B cell (primary cell): ENCODE measurements around the gene TRPC4AP. TPM values are rescaled to one million over a fixed set of nuclear protein-coding genes. Genes with fewer than 3 reads are reported as not detected.

Experiments used
- ATAC-seq: fragments of 200-7000 bp; cut with Tn5 transposase; one replicate; pipeline ENCODE4 v1.10.0; 2021; ENCODE audit warnings: low read depth, mild to moderate bottlenecking, moderate number of reproducible peaks, moderate library complexity
- CTCF ChIA-PET: fragments of 350-600 bp; sonication (Branson Sonifier 250); formaldehyde crosslinking; loops from one replicate; lab custom pipeline; 2021; ENCODE audit warnings: antibody characterized with exemption, inconsistent platforms; lab: Charles Lee
- POLR2A ChIA-PET: fragments of 350-600 bp; sonication (Branson Sonifier 250); formaldehyde crosslinking; loops from one replicate; lab custom pipeline; 2021; ENCODE audit warnings: antibody characterized with exemption; lab: Charles Lee
- DNase-seq: peaks from one replicate; pipeline ENCODE4 v3.0.0; 2013
- H2AFZ ChIP-seq: 2 replicates; pipeline ENCODE4 v1.6.1; 2012; ENCODE audit warnings: mild to moderate bottlenecking, low read depth, low read length; ENCODE audit not compliant: insufficient read depth, poor library complexity, severe bottlenecking
- H3K27ac ChIP-seq, 2 donors: 1 replicate in 1 of 2; 2 replicates in 1 of 2; pipeline ENCODE4 v1.5.1; 2012 to 2013; ENCODE audit warnings: low read length in 2 of 2, mild to moderate bottlenecking in 2 of 2, moderate library complexity in 1 of 2
- H3K27me3 ChIP-seq, 4 experiments: fragments of 200-600 bp in 1 of 4; sonication (generic) in 1 of 4; replicated peaks in 1 of 4; 1 replicate in 2 of 4; 2 replicates in 2 of 4; pipeline versions ENCODE4 v1.6.1 to v1.7.0; 2013 to 2016; ENCODE audit warnings: low read length in 3 of 4, mild to moderate bottlenecking in 2 of 4, mixed read lengths in 1 of 4, moderate library complexity in 1 of 4; ENCODE audit not compliant: insufficient read depth in 4 of 4, control insufficient read depth in 3 of 4; ENCODE audit errors: control extremely low read depth in 1 of 4
- H3K36me3 ChIP-seq, 2 experiments: replicated peaks in 1 of 2; 1 replicate in 1 of 2; 2 replicates in 1 of 2; pipeline versions ENCODE4 v1.6.1 to v1.7.1; 2013; ENCODE audit warnings: low read length in 1 of 2; ENCODE audit not compliant: insufficient read depth in 2 of 2, control insufficient read depth in 1 of 2; ENCODE audit errors: control extremely low read depth in 1 of 2, extremely low read depth in 1 of 2
- H3K4me1 ChIP-seq, 2 donors: fragments of 200-600 bp in 1 of 2; sonication (generic) in 1 of 2; 1 replicate in 1 of 2; 2 replicates in 1 of 2; pipeline versions ENCODE4 v1.5.1 to v1.6.1; 2013 to 2017; ENCODE audit warnings: low read length in 2 of 2; ENCODE audit not compliant: control insufficient read depth in 2 of 2, insufficient read depth in 2 of 2
- H3K4me2 ChIP-seq: replicated peaks from 2 replicates; pipeline ENCODE3; 2012; ENCODE audit warnings: mild to moderate bottlenecking, low read depth, low read length; ENCODE audit not compliant: poor library complexity, severe bottlenecking
- H3K4me3 ChIP-seq, 5 experiments: fragments of 200-600 bp in 1 of 5; sonication (generic) in 1 of 5; 1 replicate in 3 of 5; 2 replicates in 2 of 5; pipeline versions ENCODE4 v1.5.1 to v1.7.0; 2011 to 2016; ENCODE audit warnings: low read length in 4 of 5, mild to moderate bottlenecking in 4 of 5, low read depth in 2 of 5, control low read depth in 1 of 5, moderate library complexity in 1 of 5; ENCODE audit not compliant: insufficient read depth in 1 of 5; ENCODE audit errors: control extremely low read depth in 1 of 5, extremely low read depth in 1 of 5
- H3K79me2 ChIP-seq: fragments of 200-600 bp; sonication (generic); one replicate; pipeline ENCODE4 v1.6.0; 2016; ENCODE audit warnings: low read length; ENCODE audit not compliant: control insufficient read depth, insufficient read depth
- H3K9ac ChIP-seq: fragments of 200-600 bp; sonication (generic); 2 replicates; pipeline ENCODE4 v1.6.1; 2017; ENCODE audit warnings: mild to moderate bottlenecking, low read length, moderate library complexity
- H3K9me3 ChIP-seq, 3 donors: one replicate each; pipeline versions ENCODE4 v1.6.1 to v1.7.1; 2013; ENCODE audit warnings: low read length in 2 of 3; ENCODE audit not compliant: control insufficient read depth in 2 of 3, insufficient read depth in 1 of 3; ENCODE audit errors: control extremely low read depth in 1 of 3
- H4K20me1 ChIP-seq: 2 replicates; pipeline ENCODE4 v1.6.0; 2012; ENCODE audit warnings: mild to moderate bottlenecking, low read length; ENCODE audit not compliant: insufficient read depth, control insufficient read depth, poor library complexity, severe bottlenecking
- H3K27ac Mint-ChIP-seq: one replicate; pipeline ENCODE4 v1.8.0; 2021; ENCODE audit warnings: mixed read lengths
- H3K27me3 Mint-ChIP-seq: one replicate; pipeline ENCODE4 v1.8.0; 2021; ENCODE audit warnings: mixed read lengths
- H3K4me1 Mint-ChIP-seq: one replicate; pipeline ENCODE4 v1.8.0; 2021; ENCODE audit warnings: mixed read lengths
- H3K4me3 Mint-ChIP-seq: one replicate; pipeline ENCODE4 v1.8.0; 2021; ENCODE audit warnings: mixed read lengths
- H3K9me3 Mint-ChIP-seq: one replicate; pipeline ENCODE4 v1.8.0; 2022; ENCODE audit warnings: mixed read lengths; ENCODE audit not compliant: insufficient read depth
- CTCF ChIP-seq: fragments of 200-600 bp; IDR thresholded peaks from one replicate; pipeline ENCODE4 v1.8.0; 2022; ENCODE audit warnings: antibody characterized with exemption, mild to moderate bottlenecking
- EZH2 ChIP-seq: IDR thresholded peaks from 2 replicates; pipeline ENCODE4 v1.6.1; 2012; ENCODE audit warnings: borderline replicate concordance, low read depth, mild to moderate bottlenecking, moderate library complexity, low read length; ENCODE audit not compliant: insufficient read depth, poor library complexity, severe bottlenecking
- WGBS: methylation state at CpG from one replicate; pipeline ENCODE4 v1.1.5; 2013; ENCODE audit warnings: missing lambda C conversion rate; ENCODE audit not compliant: insufficient coverage; 5-methylcytosine and 5-hydroxymethylcytosine counted together
- intact Hi-C: fragments of 100-400 bp; cut with micrococcal nuclease; formaldehyde crosslinking; loops from one replicate; pipeline ENCODE4 v1.10.0; 2022
- polyA plus RNA-seq: library from polyadenylated mRNA; depleted of rRNA; stranded (reverse); fragments of >200 nt; gene quantifications from 2 replicates; pipeline ENCODE4 v1.2.3, GENCODE V29; 2012
- total RNA-seq, 2 donors: library from RNA; stranded (reverse); fragments of 120-200 nt in 1 of 2; gene quantifications; 1 replicate in 1 of 2; 2 replicates in 1 of 2; pipeline versions ENCODE4 v1.2.3 to v1.2.4, GENCODE V29; 2013 to 2022

TRPC4AP gene
- total and polyA plus RNA-seq, 2 donors (not counting 1 experiment from before 2014, with no cell fraction given): 62.5 to 73.2 TPM

GRCh38 chr20:34980543-34981233 lies 111.9 kb downstream of the TRPC4AP start:
- Mint-ChIP-seq H3K27me3 (peaks cover 30% of the 10 kb centered on the region), H3K27ac (no peak overlapping the region), H3K4me3 (no peak overlapping the region), H3K9me3 (no peaks in the 10 kb centered on the region), H3K4me1 (no peaks in the 10 kb centered on the region)
- ChIA-PET CTCF (no interaction called here), POLR2A (no interaction called here)
- Histone ChIP-seq H3K4me2 (no peak overlapping the region), H4K20me1 (no peaks in the 10 kb centered on the region), H3K27ac (no peak overlapping the region), H3K9ac (no peak overlapping the region), H2AFZ (no peak overlapping the region), H3K79me2 (no peaks in the 10 kb centered on the region), H3K4me3 (no peak overlapping the region), H3K4me1 (no peaks in the 10 kb centered on the region), H3K36me3 (no peaks in the 10 kb centered on the region), H3K9me3 (peaks cover 0 to 3% (median 0%) of the 10 kb centered on the region in 3 donors), H3K27me3 (peaks cover 0 to 23% (median 8%) of the 10 kb centered on the region in 4 experiments)
- DNase-seq (no peak), ATAC-seq (no peak)
- intact Hi-C loops: no loop called here
- WGBS: 93% methylated on average over 17 of the region's 22 CpGs
- TF ChIP-seq EZH2 (no peak), CTCF (no peak)

- Mint-ChIP-seq H3K9me3 (no peaks in the 10 kb centered on the region), H3K27ac (no peak overlapping the region), H3K27me3 (peaks cover 24% of the 10 kb centered on the region), H3K4me3 (no peak overlapping the region), H3K4me1 (no peaks in the 10 kb centered on the region)
- CTCF ChIA-PET: no interaction called here
- Histone ChIP-seq H2AFZ (no peak overlapping the region), H3K27ac (no peak overlapping the region), H3K4me1 (no peaks in the 10 kb centered on the region), H3K36me3 (no peaks in the 10 kb centered on the region), H3K9ac (no peak overlapping the region), H3K27me3 (peaks cover 0 to 23% (median 8%) of the 10 kb centered on the region in 4 experiments), H3K4me3 (no peak overlapping the region), H3K9me3 (peaks cover 0 to 3% (median 0%) of the 10 kb centered on the region in 3 donors), H4K20me1 (no peaks in the 10 kb centered on the region), H3K4me2 (no peak overlapping the region), H3K79me2 (no peaks in the 10 kb centered on the region)
- intact Hi-C loops: no loop called here
- TF ChIP-seq EZH2 (no peak), CTCF (no peak)
- 84% methylated on average over 34 of the region's 42 CpGs for WGBS
- no peak for DNase-seq
- no peak for ATAC-seq
- POLR2A ChIA-PET: no interaction called here
These were observed 113.0 kb downstream of the TRPC4AP start for GRCh38 chr20:34979366-34980153.
